ENCODE results near the gene PTPN2. TPM values are rescaled to one million over a fixed set of nuclear protein-coding genes. Genes with fewer than 3 reads are reported as not detected.

Gene PTPN2
- total RNA-seq, 1 donor from 2014 or later, result 23.9 TPM

- TF ChIP-seq, protein P1, sequence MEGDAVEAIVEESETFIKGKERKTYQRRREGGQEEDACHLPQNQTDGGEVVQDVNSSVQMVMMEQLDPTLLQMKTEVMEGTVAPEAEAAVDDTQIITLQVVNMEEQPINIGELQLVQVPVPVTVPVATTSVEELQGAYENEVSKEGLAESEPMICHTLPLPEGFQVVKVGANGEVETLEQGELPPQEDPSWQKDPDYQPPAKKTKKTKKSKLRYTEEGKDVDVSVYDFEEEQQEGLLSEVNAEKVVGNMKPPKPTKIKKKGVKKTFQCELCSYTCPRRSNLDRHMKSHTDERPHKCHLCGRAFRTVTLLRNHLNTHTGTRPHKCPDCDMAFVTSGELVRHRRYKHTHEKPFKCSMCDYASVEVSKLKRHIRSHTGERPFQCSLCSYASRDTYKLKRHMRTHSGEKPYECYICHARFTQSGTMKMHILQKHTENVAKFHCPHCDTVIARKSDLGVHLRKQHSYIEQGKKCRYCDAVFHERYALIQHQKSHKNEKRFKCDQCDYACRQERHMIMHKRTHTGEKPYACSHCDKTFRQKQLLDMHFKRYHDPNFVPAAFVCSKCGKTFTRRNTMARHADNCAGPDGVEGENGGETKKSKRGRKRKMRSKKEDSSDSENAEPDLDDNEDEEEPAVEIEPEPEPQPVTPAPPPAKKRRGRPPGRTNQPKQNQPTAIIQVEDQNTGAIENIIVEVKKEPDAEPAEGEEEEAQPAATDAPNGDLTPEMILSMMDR (IDR thresholded peaks at IDR 0.05; ENCODE audit: unreplicated experiment), result no peak
- Mint-ChIP-seq H3K9me3 (ENCODE audit: unreplicated experiment) (no peaks in the 10 kb centered on the region), H3K4me3 (ENCODE audit: unreplicated experiment) (no peak overlapping the region), H3K27me3 (ENCODE audit: unreplicated experiment) (peaks cover 8% of the 10 kb centered on the region), H3K36me3 (ENCODE audit: low read depth, unreplicated experiment) (no peaks in the 10 kb centered on the region), H3K27ac (ENCODE audit: unreplicated experiment) (no peak overlapping the region), H3K4me1 (ENCODE audit: unreplicated experiment) (no peaks in the 10 kb centered on the region)
- no peak for DNase-seq (ENCODE audit: low spot score)
Measured at GRCh38 chr18:12772111-12772510, 111.9 kb downstream of the PTPN2 start.

GRCh38 chr18:12770469-12771219 is 113.4 kb downstream of the PTPN2 start:
- TF ChIP-seq, protein P1 (IDR thresholded peaks at IDR 0.05; ENCODE audit: unreplicated experiment), result no peak
- no peaks in the 10 kb centered on the region for H3K36me3 Mint-ChIP-seq (ENCODE audit: low read depth, unreplicated experiment)
- H3K4me1 Mint-ChIP-seq (ENCODE audit: unreplicated experiment), result peaks cover 3% of the 10 kb centered on the region
- H3K27ac Mint-ChIP-seq (ENCODE audit: unreplicated experiment), result no peak overlapping the region
- no peaks in the 10 kb centered on the region for H3K9me3 Mint-ChIP-seq (ENCODE audit: unreplicated experiment)
- peaks cover 3% of the 10 kb centered on the region for H3K27me3 Mint-ChIP-seq (ENCODE audit: unreplicated experiment)
- DNase-seq (ENCODE audit: low spot score), result no peak
- H3K4me3 Mint-ChIP-seq (ENCODE audit: unreplicated experiment), result no peak overlapping the region

DNA sequence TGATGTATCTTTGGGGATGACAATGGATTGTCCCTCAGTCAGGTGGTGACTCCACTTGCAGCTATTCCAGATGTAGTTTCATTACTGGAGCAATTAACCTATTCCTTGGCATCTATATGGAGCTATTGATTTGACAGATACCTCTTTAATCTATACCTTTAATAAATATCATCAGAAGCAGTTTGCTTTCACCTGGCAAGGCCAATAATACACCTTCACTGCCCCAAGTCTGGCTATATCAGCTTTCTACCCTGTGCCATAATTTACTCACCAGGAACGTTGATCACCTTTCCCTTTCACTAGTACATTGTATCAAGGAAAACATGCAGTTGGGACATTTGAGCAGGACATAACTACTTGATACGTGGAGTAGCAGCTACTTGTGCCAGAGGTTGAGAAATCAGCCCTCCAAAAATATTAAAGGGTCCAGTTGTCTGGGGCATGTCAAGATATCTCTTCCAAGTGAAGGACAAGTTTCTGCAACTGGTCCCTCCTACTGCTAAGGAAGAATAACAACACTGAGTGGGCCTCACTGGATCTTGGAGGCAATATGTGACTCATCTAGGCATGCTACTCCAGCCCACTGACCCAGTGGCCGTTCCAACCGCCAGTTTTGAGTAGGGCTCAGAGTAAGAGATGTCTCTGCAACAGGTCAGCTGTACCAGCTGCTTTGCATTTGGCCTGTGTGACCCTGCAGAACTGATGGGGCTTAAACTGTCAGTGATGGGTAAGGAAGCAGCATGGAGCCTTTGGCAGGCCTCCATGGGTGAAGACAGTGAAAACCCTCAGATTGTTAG is 114.2 kb downstream of the PTPN2 start:
- Mint-ChIP-seq H3K4me3 (ENCODE audit: unreplicated experiment) (no peak overlapping the region), H3K27ac (ENCODE audit: unreplicated experiment) (no peak overlapping the region), H3K9me3 (ENCODE audit: unreplicated experiment) (no peaks in the 10 kb centered on the region), H3K4me1 (ENCODE audit: unreplicated experiment) (peaks cover 3% of the 10 kb centered on the region), H3K27me3 (ENCODE audit: unreplicated experiment) (peaks cover 3% of the 10 kb centered on the region), H3K36me3 (ENCODE audit: low read depth, unreplicated experiment) (no peaks in the 10 kb centered on the region)
- TF ChIP-seq, protein P1 (IDR thresholded peaks at IDR 0.05; ENCODE audit: unreplicated experiment), result no peak
- DNase-seq (ENCODE audit: low spot score), result no peak

GRCh38 chr18:12769136-12769535 is 114.9 kb downstream of the PTPN2 start:
- Mint-ChIP-seq H3K36me3 (ENCODE audit: low read depth, unreplicated experiment) (no peaks in the 10 kb centered on the region), H3K27me3 (ENCODE audit: unreplicated experiment) (peaks cover 3% of the 10 kb centered on the region), H3K4me3 (ENCODE audit: unreplicated experiment) (no peak overlapping the region), H3K4me1 (ENCODE audit: unreplicated experiment) (peaks cover 3% of the 10 kb centered on the region), H3K9me3 (ENCODE audit: unreplicated experiment) (no peaks in the 10 kb centered on the region), H3K27ac (ENCODE audit: unreplicated experiment) (no peak overlapping the region)
- no peak for DNase-seq (ENCODE audit: low spot score)
- TF ChIP-seq, protein P1 (IDR thresholded peaks at IDR 0.05; ENCODE audit: unreplicated experiment), result no peak

DNA sequence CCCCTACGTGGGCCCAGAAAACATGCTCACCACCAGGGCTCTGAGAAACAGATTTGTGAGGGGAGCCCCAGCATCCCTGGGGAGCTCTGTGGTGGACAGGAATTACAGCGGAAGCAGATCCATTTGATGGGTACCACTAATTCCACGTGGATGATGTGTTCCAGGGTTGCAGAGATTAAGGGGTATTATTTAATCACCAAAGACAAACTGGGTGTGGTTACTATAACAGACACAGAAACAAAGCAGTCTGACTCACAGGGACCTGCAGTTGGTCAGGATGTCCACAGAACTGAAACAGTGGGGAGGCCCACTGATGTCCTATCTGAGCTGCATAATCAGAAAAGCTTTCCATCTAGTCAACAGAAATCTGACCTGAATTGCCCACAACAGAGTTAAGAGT is 115.4 kb downstream of the PTPN2 start:
- Mint-ChIP-seq H3K9me3 (ENCODE audit: unreplicated experiment) (no peaks in the 10 kb centered on the region), H3K36me3 (ENCODE audit: low read depth, unreplicated experiment) (no peaks in the 10 kb centered on the region), H3K27me3 (ENCODE audit: unreplicated experiment) (peaks cover 3% of the 10 kb centered on the region), H3K4me1 (ENCODE audit: unreplicated experiment) (peaks cover 3% of the 10 kb centered on the region), H3K4me3 (ENCODE audit: unreplicated experiment) (no peak overlapping the region), H3K27ac (ENCODE audit: unreplicated experiment) (no peak overlapping the region)
- no peak for DNase-seq (ENCODE audit: low spot score)
- TF ChIP-seq, protein P1 (IDR thresholded peaks at IDR 0.05; ENCODE audit: unreplicated experiment), result no peak

Measured in endothelial cell (in vitro differentiated cells).